Urinary bladder (tissue), 4 donors: Measurements from ENCODE around the gene CD180. TPM values are rescaled to one million over a fixed set of nuclear protein-coding genes. Genes with fewer than 3 reads are reported as not detected.
A peak's percentile ranks its signal among the peaks of the same experiment; 100 is the strongest.

Experiments used
- DNase-seq: peaks from one replicate; pipeline ENCODE4 v3.0.0-alpha.2; 2015; ENCODE audit errors: extremely low spot score
- H3K27ac ChIP-seq: one replicate; pipeline ENCODE4 v1.5.1; 2013; ENCODE audit warnings: low read depth, mild to moderate bottlenecking, moderate library complexity
- H3K36me3 ChIP-seq: one replicate; pipeline ENCODE4 v1.6.1; 2013; ENCODE audit warnings: mild to moderate bottlenecking, moderate library complexity; ENCODE audit not compliant: insufficient read depth
- H3K4me1 ChIP-seq: one replicate; pipeline ENCODE4 v1.6.1; 2013; ENCODE audit warnings: mild to moderate bottlenecking, moderate library complexity; ENCODE audit not compliant: insufficient read depth
- H3K4me3 ChIP-seq: one replicate; pipeline ENCODE4 v1.5.1; 2013; ENCODE audit warnings: low read depth, low read length
- WGBS: extraction: QIAGEN DNeasy Blood & Tissue Kit; methylation state at CpG from one replicate; pipeline ENCODE4 v1.1.7; 2013; 5-methylcytosine and 5-hydroxymethylcytosine counted together
- polyA plus RNA-seq: library from polyadenylated mRNA; stranded (reverse); fragments of 200-250 nt; gene quantifications from one replicate; pipeline ENCODE4 v1.2.3, GENCODE V29; 2013
- total RNA-seq: library from RNA; depleted of rRNA; stranded (reverse); fragments of >200 nt; gene quantifications from one replicate; pipeline ENCODE4 v1.2.3, GENCODE V29; 2014
- donor health status: healthy with polysubstance abuse.
- donor health status: healthy.

Gene CD180
- total and polyA plus RNA-seq, 2 donors, result 0.54 to 2.5 TPM

DNA sequence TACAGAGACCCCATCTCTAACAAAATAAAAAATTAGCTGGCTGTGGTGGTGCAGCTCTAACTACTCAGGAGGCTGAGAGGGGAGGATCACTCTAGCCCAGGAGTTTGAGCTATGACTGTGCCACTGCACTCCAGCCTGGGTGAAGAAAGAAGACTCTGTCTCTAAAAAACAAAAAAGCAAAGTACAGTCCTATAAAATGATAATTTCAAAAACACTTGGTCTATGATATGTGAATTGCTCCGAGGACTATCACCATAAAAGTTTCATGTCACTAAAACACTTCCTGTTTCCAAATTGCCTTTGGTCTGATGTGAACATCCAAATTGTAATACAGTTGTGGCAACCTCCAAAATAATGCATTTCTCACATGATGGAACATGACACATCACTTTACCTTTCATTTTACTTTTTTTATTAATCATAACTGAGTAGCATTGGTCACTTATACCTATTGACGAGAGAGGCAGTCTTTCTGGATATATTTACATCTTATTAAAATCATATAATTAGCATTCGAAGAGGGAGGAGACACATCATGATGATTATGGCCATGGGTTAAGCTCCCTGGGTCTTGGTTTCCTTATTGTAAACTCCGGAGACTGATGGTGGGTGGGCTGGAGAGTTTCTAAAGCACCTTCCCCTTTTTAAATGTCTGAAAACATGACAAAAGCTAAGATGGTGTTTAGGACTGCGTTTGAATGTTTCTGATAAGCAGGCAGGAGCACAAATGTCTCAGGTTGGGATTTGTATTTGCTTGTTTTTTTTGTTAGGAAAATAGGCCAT lies 25.8 kb upstream of the CD180 start:
- Histone ChIP-seq H3K27ac (no peak overlapping the region), H3K4me3 (no peak overlapping the region), H3K36me3 (no peaks in the 10 kb centered on the region), H3K4me1 (no peaks in the 10 kb centered on the region)
- WGBS, result 88% methylated on average over 5 of the region's 5 CpGs
- DNase-seq, result no peak

GRCh38 chr5:67221487-67222242 lies 25.1 kb upstream of the CD180 start:
- no peak overlapping the region for H3K27ac ChIP-seq
- DNase-seq, result no peak
- WGBS, result 83% methylated on average over 9 of the region's 9 CpGs

GRCh38 chr5:67216564-67216963 lies 20.0 kb upstream of the CD180 start:
- Histone ChIP-seq H3K4me3 (no peak overlapping the region), H3K27ac (no peak overlapping the region), H3K4me1 (peaks cover 4% of the 10 kb centered on the region), H3K36me3 (no peaks in the 10 kb centered on the region)
- 93% methylated on average over 1 of the region's 1 CpG for WGBS
- DNase-seq, result no peak

More at GRCh38 chr5:67221487-67222242, 25.1 kb upstream of the CD180 start:
- Histone ChIP-seq H3K36me3 (no peaks in the 10 kb centered on the region), H3K4me1 (peaks cover 1% of the 10 kb centered on the region), H3K4me3 (no peak overlapping the region)

GRCh38 chr5:67215519-67216471 lies 19.2 kb upstream of the CD180 start:
- no peaks in the 10 kb centered on the region for H3K36me3 ChIP-seq
- H3K4me1 ChIP-seq, result peaks cover 4% of the 10 kb centered on the region
- no peak for DNase-seq
- WGBS, result 34% methylated on average over 19 of the region's 19 CpGs
- peak overlapping the region; percentile 83 for H3K27ac ChIP-seq
- H3K4me3 ChIP-seq, result no peak overlapping the region

GRCh38 chr5:67214707-67215447 lies 18.3 kb upstream of the CD180 start:
- WGBS, result 81% methylated on average over 12 of the region's 12 CpGs
- no peak overlapping the region for H3K4me3 ChIP-seq
- H3K27ac ChIP-seq, result peak overlapping the region; percentile 83
- H3K4me1 ChIP-seq, result peaks cover 4% of the 10 kb centered on the region
- H3K36me3 ChIP-seq, result no peaks in the 10 kb centered on the region
- no peak for DNase-seq

DNA sequence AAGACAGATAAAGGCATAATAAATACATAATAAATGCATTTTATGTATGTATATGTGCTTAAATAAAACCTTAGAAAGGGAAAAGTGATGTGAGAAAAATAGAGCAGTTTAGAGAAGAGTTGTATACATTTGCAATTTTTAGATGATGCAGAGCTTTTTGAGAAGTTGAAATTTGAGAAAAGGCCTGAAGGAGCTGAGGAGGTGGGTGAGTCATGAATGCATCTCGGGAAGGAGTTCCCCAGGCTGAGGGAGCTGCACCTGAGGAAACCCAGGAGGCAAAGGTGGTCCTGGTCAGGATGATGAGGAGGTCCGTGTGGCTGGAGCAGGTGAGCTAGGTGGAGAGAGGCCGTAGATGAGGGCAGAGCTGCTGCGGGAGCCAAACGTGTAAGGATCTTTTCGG lies 17.4 kb upstream of the CD180 start:
- DNase-seq, result no peak
- WGBS, result 89% methylated on average over 6 of the region's 6 CpGs
- Histone ChIP-seq H3K4me3 (no peak overlapping the region), H3K36me3 (no peaks in the 10 kb centered on the region), H3K27ac (no peak overlapping the region), H3K4me1 (peaks cover 4% of the 10 kb centered on the region)

- no peak for DNase-seq
- H3K4me3 ChIP-seq, result no peak overlapping the region
- H3K36me3 ChIP-seq, result no peaks in the 10 kb centered on the region
- H3K27ac ChIP-seq, result no peak overlapping the region
- 87% methylated on average over 2 of the region's 2 CpGs for WGBS
- peaks cover 3% of the 10 kb centered on the region for H3K4me1 ChIP-seq
These were observed 15.3 kb upstream of the CD180 start for GRCh38 chr5:67211926-67212325.

DNA sequence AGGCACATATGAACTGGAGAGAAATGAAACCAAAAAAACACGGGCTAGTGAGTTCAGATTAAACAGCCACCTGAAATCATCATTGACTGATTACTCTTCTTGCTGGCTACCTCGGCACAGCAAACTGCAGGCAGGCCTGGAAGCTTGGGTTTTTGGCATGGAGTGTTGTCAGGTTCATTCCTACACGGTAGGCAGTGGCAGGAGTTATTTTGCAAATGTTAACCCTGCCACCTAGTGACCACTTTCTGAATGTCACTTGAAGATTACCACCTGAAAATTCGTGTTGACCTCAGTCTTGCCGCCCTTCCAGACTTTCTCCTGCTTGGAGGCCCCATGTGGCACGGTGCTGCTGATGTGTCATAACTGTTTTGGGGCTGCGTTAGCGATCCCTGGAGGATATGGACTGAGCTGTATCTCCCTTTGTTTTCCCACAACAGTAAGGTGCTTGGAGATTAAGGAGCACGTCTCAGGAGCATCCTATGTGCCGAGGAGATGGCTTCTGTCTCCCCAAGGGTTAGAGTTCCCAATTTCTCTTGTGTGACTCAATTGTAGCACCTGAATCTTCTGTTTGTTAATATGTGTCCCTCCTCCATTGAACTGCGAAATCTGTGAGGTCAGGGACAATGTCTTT lies 12.7 kb upstream of the CD180 start:
- Histone ChIP-seq H3K4me1 (peaks cover 4% of the 10 kb centered on the region), H3K4me3 (no peak overlapping the region), H3K36me3 (no peaks in the 10 kb centered on the region), H3K27ac (no peak overlapping the region)
- WGBS, result 27% methylated on average over 11 of the region's 11 CpGs
- no peak for DNase-seq

DNA sequence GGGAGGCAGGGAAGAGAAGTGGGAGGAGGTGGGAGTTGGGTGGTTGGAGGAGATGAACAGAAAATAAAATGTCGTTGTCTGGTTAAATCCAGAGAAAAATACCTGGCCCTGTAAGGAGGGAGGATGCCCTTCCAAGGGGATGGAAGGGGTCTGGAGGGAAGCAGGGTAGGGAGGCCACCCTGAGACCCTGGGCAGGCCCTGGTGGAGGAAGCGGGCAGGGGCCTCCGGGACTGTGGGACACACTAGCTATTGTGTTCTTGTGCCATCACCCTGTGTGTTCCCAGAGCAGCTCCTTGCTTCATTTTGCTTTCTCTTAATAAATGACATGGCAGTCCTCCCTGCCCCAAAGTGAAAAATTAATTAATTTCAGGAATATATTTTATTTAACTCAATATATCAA lies 11.8 kb upstream of the CD180 start:
- Histone ChIP-seq H3K4me3 (no peak overlapping the region), H3K36me3 (no peaks in the 10 kb centered on the region), H3K4me1 (peaks cover 4% of the 10 kb centered on the region), H3K27ac (no peak overlapping the region)
- DNase-seq, result no peak
- 97% methylated on average over 3 of the region's 3 CpGs for WGBS

GRCh38 chr5:67206929-67207328 lies 10.3 kb upstream of the CD180 start:
- H3K36me3 ChIP-seq, result no peaks in the 10 kb centered on the region
- no peak overlapping the region for H3K4me3 ChIP-seq
- H3K4me1 ChIP-seq, result peaks cover 4% of the 10 kb centered on the region
- H3K27ac ChIP-seq, result no peak overlapping the region
- 85% methylated on average over 4 of the region's 4 CpGs for WGBS
- DNase-seq, result peak; percentile 67

DNA sequence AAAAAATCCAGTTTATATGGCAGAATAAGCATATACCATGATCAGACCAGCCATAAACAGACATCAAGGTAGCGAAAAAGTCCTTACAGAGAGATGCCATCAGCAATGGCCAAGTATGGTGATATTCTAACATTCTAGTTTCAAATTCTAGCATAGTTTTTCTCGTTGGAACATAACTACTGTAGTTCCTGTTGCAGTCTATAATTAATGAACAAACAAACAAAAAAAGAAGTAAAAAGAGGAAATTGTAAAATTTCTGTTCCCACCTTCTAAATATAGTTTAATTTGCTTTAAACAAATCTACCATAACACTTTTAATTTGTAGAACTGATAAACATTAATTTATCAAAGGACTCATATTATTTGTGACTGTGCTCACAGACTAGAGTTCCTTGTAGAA lies 9.9 kb upstream of the CD180 start:
- Histone ChIP-seq H3K36me3 (no peaks in the 10 kb centered on the region), H3K27ac (no peak overlapping the region), H3K4me1 (peaks cover 4% of the 10 kb centered on the region), H3K4me3 (no peak overlapping the region)
- no peak for DNase-seq
- WGBS, result 79% methylated on average over 2 of the region's 2 CpGs

- DNase-seq, result no peak
- Histone ChIP-seq H3K4me1 (peaks cover 4% of the 10 kb centered on the region), H3K36me3 (no peaks in the 10 kb centered on the region), H3K4me3 (no peak overlapping the region), H3K27ac (peak overlapping the region; percentile 31)
- 91% methylated on average over 3 of the region's 3 CpGs for WGBS
These were observed 9.4 kb upstream of the CD180 start for GRCh38 chr5:67205981-67206380.
